GM21367 (cell line): ENCODE results near the gene GPC1.
"Not testable (repeated sequence)": the region's sequence is repeated elsewhere in the genome, so short reads cannot be mapped to it uniquely, and the experiment has no call there.

Experiments
- ATAC-seq: cut with Tn5 transposase; IDR thresholded peaks from one replicate; pipeline ENCODE4 v1.9.1; 2021; ENCODE audit not compliant: unreplicated experiment

GPC1 gene

DNA sequence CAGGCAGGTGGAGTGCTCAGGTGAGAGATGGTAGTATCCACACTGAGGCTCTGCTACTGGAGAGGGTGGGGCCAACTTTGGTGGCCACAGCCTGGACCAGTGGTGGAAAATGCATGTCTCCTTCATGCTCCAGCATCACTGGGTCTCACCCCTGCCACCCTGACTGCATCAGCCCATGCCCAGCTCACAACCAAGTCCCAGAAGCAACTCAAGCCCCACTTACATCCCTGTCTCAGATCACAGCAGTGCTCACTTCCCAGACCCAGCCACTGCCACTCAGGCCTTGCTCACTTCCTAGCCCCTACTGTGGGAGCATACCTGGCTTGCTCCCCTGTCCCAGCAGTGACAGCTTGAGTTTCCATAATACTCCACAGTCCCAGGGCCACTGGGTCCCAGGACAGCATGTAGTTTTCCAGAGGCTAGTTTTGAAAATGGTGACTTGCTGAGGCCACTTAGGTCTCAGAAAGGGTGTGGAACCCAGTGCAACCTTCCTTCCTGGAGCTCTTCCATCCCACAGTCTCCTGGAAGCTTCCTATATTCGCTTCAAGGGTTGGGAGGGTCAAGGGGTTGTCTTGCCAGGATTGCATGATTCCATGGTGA is 58.8 kb downstream of the GPC1 start:
- no peak for ATAC-seq

DNA sequence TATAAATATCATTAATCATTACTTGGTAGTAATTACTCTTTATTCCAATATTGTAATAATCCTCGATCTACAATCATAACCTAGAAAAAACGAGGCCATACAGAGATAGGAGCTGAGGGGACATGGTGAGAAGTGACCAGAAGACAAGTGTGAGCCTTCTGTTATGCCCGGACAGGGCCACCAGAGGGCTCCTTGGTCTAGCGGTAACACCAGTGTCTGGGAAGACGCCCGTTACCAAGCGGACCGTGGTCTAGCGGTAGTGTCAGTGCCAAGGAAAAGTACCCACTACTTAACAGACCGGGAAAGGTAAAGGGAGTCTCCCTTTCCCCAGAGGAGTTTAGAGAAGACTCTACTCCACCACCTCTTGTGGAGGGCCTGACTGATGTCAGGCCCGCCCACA is 59.5 kb downstream of the GPC1 start:
- not testable (repeated sequence) for ATAC-seq

DNA sequence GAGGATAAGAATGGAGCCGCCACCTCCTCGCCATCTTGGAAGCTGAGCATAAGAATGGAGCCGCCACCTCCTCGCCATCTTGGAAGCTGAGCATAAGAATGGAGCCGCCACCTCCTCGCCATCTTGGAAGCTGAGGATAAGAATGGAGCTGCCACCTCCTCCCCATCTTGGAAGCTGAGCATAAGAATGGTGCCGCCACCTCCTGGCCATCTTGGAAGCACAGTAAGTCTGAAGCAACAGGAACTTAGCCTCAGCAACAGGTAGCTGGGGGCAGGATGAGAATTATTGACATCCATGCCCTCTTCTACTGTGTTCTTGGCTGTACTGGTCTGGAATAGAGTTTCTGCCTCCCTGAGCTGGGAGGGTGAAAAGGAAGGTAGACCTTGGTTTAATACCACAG is 61.6 kb downstream of the GPC1 start:
- ATAC-seq = not testable (repeated sequence)

DNA sequence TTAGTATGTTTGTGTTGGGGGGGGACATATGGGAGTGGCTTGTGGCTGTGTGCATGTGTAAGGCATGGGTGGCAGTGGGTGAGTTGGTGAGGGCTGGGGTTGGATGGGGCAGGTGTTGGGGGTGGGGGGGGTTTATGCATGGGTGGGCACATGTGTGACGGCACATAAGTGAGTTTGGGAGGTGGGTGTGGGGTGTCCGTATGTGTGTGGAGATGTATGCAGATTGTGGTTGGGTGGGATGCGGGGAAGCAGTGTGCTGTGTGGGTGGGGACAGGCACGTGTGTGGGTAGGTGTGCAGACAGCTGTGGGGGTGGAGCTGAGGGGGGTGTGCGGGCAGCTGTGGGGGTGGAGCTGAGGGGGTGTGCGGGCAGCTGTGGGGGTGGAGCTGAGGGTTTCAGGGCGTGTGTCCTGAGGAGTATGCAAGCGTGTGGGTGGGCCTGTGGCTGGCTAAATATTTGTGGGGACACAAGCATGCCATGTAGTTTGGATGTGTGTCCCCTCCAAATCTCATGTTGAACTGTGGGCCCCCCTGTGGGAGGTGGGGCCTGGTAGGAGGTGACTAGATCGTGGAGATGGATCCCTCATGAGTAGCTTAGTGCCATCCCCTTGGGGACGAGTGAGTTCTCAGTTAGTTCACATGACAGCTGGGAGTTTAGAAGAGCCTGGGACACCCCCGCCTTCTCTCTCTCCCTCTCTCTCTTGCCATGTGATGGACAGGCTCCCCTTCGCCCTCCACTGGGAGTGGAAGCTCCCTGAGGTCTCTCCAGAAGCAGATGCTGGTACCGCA is 62.9 kb downstream of the GPC1 start:
- no peak for ATAC-seq

DNA sequence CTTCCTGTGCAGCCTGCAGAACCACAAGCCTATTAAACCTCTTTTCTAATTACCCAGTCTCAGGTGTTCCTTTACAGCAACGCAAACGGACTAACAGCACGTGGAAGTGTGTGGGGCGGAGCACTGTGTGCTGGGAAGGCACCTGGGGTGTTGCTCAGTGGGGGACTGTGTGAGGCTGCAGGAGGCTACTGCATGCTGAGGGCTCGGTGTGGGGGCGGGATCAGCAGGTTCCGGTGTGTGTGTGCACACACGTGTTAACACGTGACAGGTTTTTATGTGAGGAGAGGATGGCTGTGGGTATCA is 63.4 kb downstream of the GPC1 start:
- ATAC-seq = no peak

GRCh38 chr2:240499309-240500301 is 64.1 kb downstream of the GPC1 start:
- ATAC-seq = no peak

- no peak for ATAC-seq
Measured at GRCh38 chr2:240500561-240501423, 65.3 kb downstream of the GPC1 start.

DNA sequence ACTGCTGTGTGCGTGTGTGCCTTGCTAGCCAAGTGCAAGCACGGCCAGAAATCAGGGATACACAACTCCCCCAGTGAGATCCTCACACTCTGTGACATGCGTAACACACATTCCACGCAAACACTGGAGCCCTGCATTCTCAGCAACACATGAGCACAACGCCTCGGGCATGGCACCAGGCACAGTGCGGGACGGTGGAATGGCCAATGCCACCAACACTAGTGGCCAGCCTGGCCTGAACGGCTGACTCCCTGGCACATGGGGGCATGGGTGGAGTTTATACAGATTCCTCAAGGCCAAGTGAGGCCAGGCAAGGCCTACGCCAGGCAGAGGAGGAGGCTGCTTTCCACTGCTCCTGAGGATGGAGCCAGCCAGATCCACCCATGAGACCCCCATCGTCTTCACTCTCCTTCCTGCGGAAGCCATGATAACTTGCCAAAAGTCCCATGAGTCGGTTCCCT is 66.1 kb downstream of the GPC1 start:
- no peak for ATAC-seq

GRCh38 chr2:240502059-240502429 is 66.6 kb downstream of the GPC1 start:
- no peak for ATAC-seq

DNA sequence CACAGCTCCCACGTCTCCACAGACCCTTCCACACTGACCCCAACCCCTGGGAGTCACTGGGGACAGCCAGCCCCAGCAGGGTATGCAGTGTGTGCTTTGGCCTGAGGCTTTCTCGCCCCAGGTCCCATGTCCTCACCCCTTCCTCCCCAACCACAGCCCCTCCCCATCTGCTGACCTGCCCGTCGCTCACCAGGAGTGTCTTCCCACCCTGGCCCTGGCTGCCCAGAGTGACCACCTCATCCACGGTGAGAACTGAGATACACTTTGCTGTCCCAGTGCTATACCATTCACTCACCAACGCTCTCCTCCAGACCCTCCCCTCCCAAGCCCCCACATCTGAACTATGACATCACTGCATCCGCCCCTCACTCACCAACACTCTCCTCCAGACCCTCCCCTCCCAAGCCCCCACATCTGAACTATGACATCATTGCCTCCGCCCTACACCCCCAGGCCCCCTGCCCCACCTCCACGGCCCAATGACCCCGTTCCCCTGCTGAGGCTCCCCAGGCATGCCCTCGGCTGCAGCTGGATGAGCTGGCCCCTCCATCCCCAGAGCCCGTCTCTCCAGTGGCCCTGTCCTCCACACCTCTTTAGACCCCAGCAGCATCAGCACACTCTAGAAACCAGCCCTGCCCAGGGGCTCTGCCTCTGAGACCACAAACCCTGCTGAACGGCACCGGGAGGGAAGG is 67.1 kb downstream of the GPC1 start:
- ATAC-seq = no peak

GRCh38 chr2:240503375-240503774 is 67.9 kb downstream of the GPC1 start:
- no peak for ATAC-seq

GRCh38 chr2:240503848-240504247 is 68.4 kb downstream of the GPC1 start:
- ATAC-seq = no peak

DNA sequence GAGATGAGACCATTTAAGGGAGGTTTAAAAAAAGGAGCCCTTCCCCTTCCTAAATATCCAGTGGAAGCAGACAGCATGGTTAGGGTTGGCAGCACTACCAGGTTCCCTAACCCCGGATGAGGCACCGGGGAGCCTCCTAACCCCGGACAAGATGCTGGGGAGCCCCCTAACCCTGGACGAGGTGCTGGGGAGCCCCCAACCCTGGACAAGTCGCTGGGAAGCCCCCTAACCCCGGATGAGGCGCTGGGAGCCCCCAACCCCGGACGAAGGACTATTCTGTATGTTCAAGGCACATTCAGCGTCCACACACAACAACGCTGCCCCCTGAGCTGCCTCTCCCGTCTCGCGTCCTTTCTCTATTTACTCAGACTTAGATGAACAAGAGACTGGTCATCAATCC is 70.4 kb downstream of the GPC1 start:
- no peak for ATAC-seq

- no peak for ATAC-seq
Measured at GRCh38 chr2:240506406-240507059, 71.1 kb downstream of the GPC1 start.

GRCh38 chr2:240507060-240507777 is 71.8 kb downstream of the GPC1 start:
- no peak for ATAC-seq

GRCh38 chr2:240507778-240508251 is 72.4 kb downstream of the GPC1 start:
- no peak for ATAC-seq

DNA sequence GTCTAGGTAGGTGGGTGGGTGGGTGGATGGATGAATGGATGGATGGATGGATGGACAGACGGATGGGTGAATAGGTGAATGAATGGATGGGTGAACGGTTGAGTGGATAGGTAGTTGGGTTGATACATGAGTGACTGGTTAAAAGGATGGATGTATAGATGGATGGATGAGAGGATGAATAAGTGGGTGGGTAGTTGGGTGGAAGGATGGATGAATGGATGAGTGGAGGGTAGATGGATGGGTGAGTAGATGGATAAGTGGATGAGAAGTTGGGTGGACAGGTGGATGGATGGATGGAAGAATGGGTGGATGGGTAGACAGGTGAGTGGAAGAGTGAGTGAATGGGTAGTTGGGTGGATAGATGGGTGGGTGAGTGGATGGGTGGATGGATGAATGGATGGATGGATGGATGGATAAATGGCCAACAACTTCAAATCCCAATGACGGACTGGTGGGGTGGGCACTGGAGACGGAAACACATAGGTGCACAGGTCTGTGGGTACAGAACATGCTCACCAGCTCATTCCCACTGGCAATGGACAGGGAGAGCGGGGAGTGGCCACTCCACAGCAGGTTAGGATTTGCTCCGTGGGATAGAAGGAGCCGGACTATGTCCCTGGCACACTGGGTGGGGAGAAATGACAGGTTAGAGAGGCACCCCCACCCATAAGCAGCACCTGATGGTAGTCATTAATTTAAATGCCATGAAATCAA is 73.5 kb downstream of the GPC1 start:
- ATAC-seq = no peak
